BE2C (cell line): ENCODE results near the gene CASQ1.

ENCODE experiments used
- DNase-seq: peaks from one replicate; pipeline ENCODE4 v3.0.0-alpha.2; 2020
- H3K27me3 ChIP-seq: fragments of 250-450 bp; sonication (Bioruptor Pico); 2 replicates; pipeline ENCODE4 v1.5.1; 2020; ENCODE audit warnings: mild to moderate bottlenecking
- H3K36me3 ChIP-seq: fragments of 250-450 bp; sonication (Bioruptor Pico); 2 replicates; pipeline ENCODE4 v1.5.1; 2020; ENCODE audit warnings: mild to moderate bottlenecking
- H3K4me1 ChIP-seq: fragments of 250-450 bp; sonication (Bioruptor Pico); 2 replicates; pipeline ENCODE4 v1.5.1; 2020
- H3K4me3 ChIP-seq: 2 replicates; pipeline ENCODE4 v1.5.1; 2011; ENCODE audit warnings: low read depth, low read length
- H3K9me3 ChIP-seq: fragments of 250-450 bp; sonication (Bioruptor Pico); 2 replicates; pipeline ENCODE4 v1.5.1; 2020
- CTCF ChIP-seq: IDR thresholded peaks from 2 replicates; pipeline ENCODE4 v1.5.1; 2012; ENCODE audit warnings: mild to moderate bottlenecking, low read depth, low read length

The CASQ1 gene

GRCh38 chr1:160226623-160227022 lies 36.2 kb downstream of the CASQ1 start:
- Histone ChIP-seq H3K36me3 (peaks cover 80% of the 10 kb centered on the region), H3K27me3 (no peaks in the 10 kb centered on the region), H3K4me1 (no peaks in the 10 kb centered on the region), H3K9me3 (no peaks in the 10 kb centered on the region), H3K4me3 (no peak overlapping the region)
- no peak for TF ChIP-seq CTCF
- no peak for DNase-seq

- no peak for DNase-seq
- H3K9me3 ChIP-seq: no peaks in the 10 kb centered on the region
- TF ChIP-seq CTCF: no peak
- H3K4me3 ChIP-seq: no peak overlapping the region
- H3K4me1 ChIP-seq: no peaks in the 10 kb centered on the region
- H3K36me3 ChIP-seq: peaks cover 82% of the 10 kb centered on the region
- no peaks in the 10 kb centered on the region for H3K27me3 ChIP-seq
These were observed 36.7 kb downstream of the CASQ1 start for GRCh38 chr1:160227034-160227433.

- no peaks in the 10 kb centered on the region for H3K27me3 ChIP-seq
- H3K36me3 ChIP-seq: peaks cover 77% of the 10 kb centered on the region
These were observed 37.2 kb downstream of the CASQ1 start for GRCh38 chr1:160227561-160227960.

GRCh38 chr1:160228431-160228830 lies 38.1 kb downstream of the CASQ1 start:
- H3K4me1 ChIP-seq: no peaks in the 10 kb centered on the region
- peaks cover 73% of the 10 kb centered on the region for H3K36me3 ChIP-seq
- H3K4me3 ChIP-seq: no peak overlapping the region
- TF ChIP-seq CTCF: no peak
- H3K9me3 ChIP-seq: no peaks in the 10 kb centered on the region
- no peak for DNase-seq
- no peaks in the 10 kb centered on the region for H3K27me3 ChIP-seq

More at GRCh38 chr1:160227561-160227960, 37.2 kb downstream of the CASQ1 start:
- H3K9me3 ChIP-seq: no peaks in the 10 kb centered on the region
- DNase-seq: no peak
- no peak for TF ChIP-seq CTCF
- H3K4me3 ChIP-seq: no peak overlapping the region
- H3K4me1 ChIP-seq: no peaks in the 10 kb centered on the region

- H3K27me3 ChIP-seq: no peaks in the 10 kb centered on the region
- no peaks in the 10 kb centered on the region for H3K9me3 ChIP-seq
- H3K36me3 ChIP-seq: peaks cover 69% of the 10 kb centered on the region
- no peak for DNase-seq
- no peak overlapping the region for H3K4me3 ChIP-seq
- no peaks in the 10 kb centered on the region for H3K4me1 ChIP-seq
- no peak for TF ChIP-seq CTCF
These were observed 42.5 kb downstream of the CASQ1 start for GRCh38 chr1:160232911-160233310.

GRCh38 chr1:160236806-160237205 lies 46.4 kb downstream of the CASQ1 start:
- H3K4me1 ChIP-seq: no peaks in the 10 kb centered on the region
- no peak overlapping the region for H3K4me3 ChIP-seq
- no peak for DNase-seq
- no peaks in the 10 kb centered on the region for H3K27me3 ChIP-seq
- no peak for TF ChIP-seq CTCF
- peaks cover 65% of the 10 kb centered on the region for H3K36me3 ChIP-seq
- H3K9me3 ChIP-seq: no peaks in the 10 kb centered on the region
